SW 1271 (cell line): ENCODE data around the gene SERP2.

Source experiments
- DNase-seq, 2 experiments: peaks; one replicate each; lab custom pipeline; 2025; lab: John Stamatoyannopoulos, UW

SERP2 gene

DNA sequence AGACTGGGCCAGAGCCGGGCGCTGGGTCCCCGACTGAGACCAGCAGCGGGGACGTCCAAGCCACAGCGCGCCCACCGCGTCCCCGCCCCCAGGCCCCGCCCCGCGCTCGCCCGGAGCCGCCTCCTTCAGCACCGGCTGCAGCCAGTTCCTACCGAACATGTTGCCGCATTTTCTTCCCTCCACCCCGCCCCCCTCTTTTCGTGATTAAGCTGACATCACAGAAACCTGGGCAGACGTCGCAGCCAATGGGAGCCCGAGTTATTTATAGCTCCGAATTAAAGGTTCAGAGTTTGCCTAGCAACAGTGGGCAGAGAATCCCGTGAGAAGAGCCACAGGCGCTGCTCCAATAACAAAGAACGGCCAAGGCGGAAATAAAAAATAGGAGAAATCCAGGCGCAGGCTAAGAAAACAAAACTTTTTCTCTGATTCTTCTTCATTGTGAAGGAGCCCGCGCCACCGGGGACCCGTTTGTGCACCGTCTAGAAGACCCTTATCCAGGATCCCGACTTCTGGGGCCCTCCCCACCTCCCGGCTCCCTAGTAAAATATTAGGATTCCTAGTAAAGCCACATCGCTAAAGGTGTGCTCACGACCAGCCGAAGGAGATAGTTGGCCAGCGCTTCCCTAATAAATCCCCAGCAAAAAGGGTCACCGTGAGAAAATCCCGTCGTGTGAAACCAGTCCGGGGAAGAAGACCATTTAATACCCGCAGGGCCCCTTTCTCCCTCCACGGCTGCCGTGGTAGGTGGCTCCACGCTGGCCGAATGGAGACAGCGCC is 61.7 kb downstream of the SERP2 start:
- DNase-seq: peak; percentile 45 to 85

DNA sequence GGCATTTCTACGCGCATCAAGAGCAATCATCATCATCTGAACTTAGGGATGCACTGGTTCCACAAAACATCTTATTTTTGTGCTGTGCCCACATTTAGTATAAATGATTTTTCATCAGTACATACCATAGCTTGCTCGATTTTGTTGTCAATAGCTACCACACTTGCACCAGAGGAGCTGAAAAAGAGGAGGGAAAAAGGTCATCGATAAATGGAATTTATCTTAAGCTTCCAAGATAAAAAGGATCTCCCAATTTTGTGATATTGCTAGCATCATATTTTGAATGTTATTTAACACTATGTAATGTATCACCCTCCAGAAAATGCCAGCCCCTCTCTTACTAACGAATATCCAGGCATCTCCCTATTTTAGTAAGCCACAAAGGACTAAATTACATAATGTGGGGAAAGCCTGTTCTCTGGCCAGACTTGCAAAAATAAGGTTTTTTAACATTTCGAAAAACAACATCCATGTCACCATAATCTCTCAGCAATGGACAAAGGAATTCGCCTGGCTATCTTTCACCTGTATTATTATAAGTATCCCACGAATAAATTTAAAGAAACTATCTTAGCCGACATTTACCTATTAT is 62.4 kb downstream of the SERP2 start:
- DNase-seq: no peak

DNA sequence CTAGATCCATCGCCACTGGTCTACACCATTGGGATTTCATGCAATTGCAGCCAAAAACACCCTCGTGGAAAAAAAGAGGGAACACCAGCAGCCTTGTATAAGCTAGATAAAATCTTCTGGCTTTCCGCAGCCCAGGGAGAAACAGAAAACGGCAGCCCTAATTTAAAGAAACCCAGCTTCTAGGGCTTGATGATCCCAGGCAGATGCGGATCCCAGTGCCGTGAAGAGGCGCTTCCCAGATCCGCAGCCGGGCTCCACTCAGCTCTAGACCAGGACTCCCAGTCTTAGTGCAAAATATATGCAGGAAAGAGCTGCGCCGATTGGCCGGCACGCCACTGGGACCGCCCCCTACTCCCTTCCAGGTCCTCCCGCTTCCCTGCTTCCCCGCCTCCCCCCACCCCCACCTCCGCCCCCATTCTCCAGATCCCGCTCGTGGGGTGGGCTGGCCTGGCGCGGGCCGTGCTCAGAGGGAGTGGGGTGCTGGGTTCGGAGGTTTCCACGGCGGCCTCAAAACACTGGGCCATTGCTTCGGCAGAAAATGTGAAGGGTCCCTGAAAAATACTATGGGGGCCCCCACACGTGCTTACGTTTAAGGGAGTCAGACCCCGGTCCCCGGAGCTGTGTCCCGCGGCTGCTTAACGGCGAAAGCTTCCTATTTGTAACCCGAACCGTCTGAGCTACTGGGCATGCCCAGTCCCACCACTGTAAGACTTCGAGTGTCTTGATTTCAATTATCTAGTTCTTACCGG is 63.1 kb downstream of the SERP2 start:
- peak; percentile 71 to 88 for DNase-seq

DNA sequence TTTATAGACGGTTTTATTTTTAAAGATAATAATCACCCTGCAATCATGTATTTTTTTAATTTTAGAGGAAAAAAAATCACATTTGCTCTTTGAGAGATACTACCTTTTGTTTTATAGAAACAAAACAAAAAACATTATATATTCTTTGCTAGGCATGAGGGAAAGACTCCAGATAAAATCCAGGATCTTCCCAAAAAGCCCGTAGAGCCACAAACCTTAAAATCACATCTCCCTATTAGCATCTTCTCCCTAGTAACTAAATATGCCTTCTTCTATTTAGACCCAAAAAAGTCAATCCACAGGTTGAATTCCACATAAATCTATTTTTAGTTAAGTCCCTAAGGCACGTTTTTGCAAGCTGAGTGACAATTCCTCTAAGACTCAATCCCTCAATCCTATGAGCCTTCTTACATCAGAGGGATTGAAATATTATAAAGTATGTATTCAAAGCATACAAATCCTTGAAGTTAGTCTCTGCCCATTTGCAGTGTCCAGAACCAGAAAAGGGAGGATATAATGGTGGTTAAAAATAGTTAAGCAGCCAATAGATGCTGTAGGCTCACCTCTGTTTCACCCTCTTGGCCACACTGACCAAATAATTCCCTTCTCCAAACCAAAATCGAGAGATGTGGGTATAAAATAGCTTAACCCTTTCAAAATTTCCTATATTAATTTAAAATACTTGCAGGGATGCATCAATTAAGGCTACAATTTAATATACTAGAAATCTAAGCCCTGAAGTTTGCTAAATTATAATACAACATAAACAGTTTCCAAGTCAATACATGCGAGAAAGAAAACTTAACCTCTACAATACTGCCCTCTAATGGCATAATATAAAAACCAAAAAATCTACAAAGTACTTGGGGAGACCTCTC is 64.0 kb downstream of the SERP2 start:
- peak; percentile 6 to 81 for DNase-seq

DNA sequence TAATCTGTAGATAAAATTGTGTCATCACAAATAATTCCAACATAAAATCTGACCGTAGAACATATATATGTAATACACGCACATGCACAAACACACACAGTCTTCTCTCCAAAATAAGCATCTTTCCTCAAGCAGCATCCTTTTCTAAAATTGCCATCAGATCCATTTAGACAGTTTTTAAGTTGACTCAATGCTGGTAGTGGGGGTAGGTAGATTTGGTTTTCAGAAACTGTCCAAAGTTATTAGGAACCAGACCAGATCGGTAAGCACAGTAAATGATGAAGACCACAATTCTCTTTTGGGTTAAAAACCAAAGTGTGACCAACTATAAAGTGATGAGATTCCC is 64.6 kb downstream of the SERP2 start:
- DNase-seq: no peak

DNA sequence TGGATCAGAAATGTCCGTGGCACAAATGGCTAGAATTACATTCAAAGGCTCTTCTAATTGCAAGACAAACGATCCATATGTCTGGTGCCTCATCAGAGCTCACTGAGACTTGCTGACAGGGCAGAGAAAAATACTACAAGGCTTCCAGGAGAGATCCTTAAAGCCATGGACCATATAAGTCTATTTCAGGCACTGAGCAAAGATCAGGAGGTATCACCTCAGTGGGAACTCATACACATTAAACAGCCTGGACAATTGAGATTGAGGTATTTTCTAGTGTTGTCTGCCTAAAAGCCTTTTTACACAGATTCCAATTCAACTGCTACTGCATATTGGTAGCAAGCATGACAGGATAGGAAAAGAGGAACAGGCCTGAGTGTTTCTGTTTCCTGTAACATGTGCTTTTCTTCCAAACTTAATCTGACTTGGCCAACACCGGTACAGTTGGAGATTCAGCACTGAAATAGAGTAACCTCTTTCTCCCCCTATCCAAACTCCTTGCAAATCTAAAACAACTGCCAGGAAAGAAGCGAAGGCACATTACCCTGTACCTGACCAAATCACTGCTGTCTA is 65.9 kb downstream of the SERP2 start:
- no peak for DNase-seq

DNA sequence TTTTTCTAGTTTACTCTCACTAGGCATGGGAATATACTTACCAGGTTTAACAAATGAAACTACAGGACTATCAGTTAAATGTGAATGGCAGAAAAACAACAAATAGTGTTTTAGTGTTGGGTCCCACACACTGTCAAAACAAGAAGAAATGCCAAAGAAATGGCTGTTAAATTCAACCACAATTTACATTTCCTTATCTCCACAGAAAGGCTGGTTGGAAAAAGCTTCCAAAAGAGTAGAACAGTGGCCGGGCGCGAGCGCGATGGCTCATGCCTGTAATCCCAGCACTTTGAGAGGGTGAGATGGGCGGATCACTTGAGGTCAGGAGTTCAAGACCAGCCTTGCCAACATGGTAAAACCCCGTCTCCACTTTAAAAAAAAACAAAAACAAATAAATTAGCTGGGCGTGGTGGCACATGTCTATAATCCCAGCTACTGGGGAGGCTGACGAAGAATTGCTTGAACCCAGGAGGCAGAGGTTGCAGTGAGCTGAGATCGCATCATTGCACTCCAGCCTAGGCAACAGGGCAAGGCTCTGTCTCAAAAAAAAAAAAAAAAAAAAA is 66.5 kb downstream of the SERP2 start:
- no peak for DNase-seq
